H1 (cell line): ENCODE data around the gene KCNMA1. TPM values are rescaled to one million over a fixed set of nuclear protein-coding genes. Genes with fewer than 3 reads are reported as not detected.

Experiments
- CTCF ChIA-PET: fragments of 300-600 bp; sonication (Branson Sonifier 250); formaldehyde crosslinking; loops from one replicate; lab custom pipeline; 2021; ENCODE audit not compliant: partially characterized antibody; lab: Charles Lee
- POLR2A ChIA-PET: fragments of 300-600 bp; sonication (Branson Sonifier 250); formaldehyde crosslinking; loops from one replicate; lab custom pipeline; 2021; ENCODE audit warnings: inconsistent platforms; ENCODE audit not compliant: partially characterized antibody; lab: Charles Lee
- DNase-seq, 2 experiments: peaks; one replicate each; pipeline versions ENCODE4 v3.0.0 to v3.0.0-alpha.2; 2010 to 2022; ENCODE audit warnings: low spot score in 2 of 2, low read depth in 1 of 2, mixed read lengths in 1 of 2
- FAIRE-seq: peaks from 2 replicates; lab custom pipeline; 2011; peaks lifted over from hg19 to GRCh38; lab: Jason Lieb, UNC
- H2AFZ ChIP-seq: 2 replicates; pipeline ENCODE4 v1.8.1; 2012; ENCODE audit warnings: low read length, inconsistent platforms
- H2AK5ac ChIP-seq: 2 replicates; pipeline ENCODE4 v1.6.1; 2013; ENCODE audit warnings: low read depth, low read length
- H2BK120ac ChIP-seq: replicated peaks from 2 replicates; pipeline ENCODE3; 2013; ENCODE audit warnings: low read depth, low read length, inconsistent platforms
- H2BK12ac ChIP-seq: 2 replicates; pipeline ENCODE4 v1.6.1; 2013; ENCODE audit warnings: low read depth, low read length
- H2BK15ac ChIP-seq: 2 replicates; pipeline ENCODE4 v1.6.1; 2013; ENCODE audit warnings: low read length
- H2BK20ac ChIP-seq: 2 replicates; pipeline ENCODE4 v1.6.1; 2013; ENCODE audit warnings: low read length
- H2BK5ac ChIP-seq: 2 replicates; pipeline ENCODE4 v1.6.1; 2013; ENCODE audit warnings: low read depth, low read length
- H3K14ac ChIP-seq: 2 replicates; pipeline ENCODE4 v1.6.1; 2013; ENCODE audit warnings: inconsistent platforms; ENCODE audit not compliant: insufficient read length
- H3K18ac ChIP-seq: 2 replicates; pipeline ENCODE4 v1.6.1; 2013; ENCODE audit warnings: low read length; ENCODE audit errors: extremely low read depth
- H3K23ac ChIP-seq: 2 replicates; pipeline ENCODE4 v1.6.1; 2013; ENCODE audit warnings: inconsistent platforms; ENCODE audit not compliant: insufficient read length
- H3K23me2 ChIP-seq: 2 replicates; pipeline ENCODE4 v1.6.1; 2013; ENCODE audit warnings: low read depth, low read length
- H3K27ac ChIP-seq: 2 replicates; pipeline ENCODE4 v1.6.1; 2011; ENCODE audit warnings: low read depth, low read length, inconsistent platforms
- H3K27me3 ChIP-seq, 4 experiments: replicated peaks in 1 of 4; 1 replicate in 1 of 4; 2 replicates in 3 of 4; pipeline versions ENCODE4 v1.6.1 to v1.8.1; 2011 to 2013; ENCODE audit warnings: low read length in 3 of 4, mild to moderate bottlenecking in 3 of 4, inconsistent platforms in 2 of 4, mixed read lengths in 2 of 4, moderate library complexity in 1 of 4; ENCODE audit not compliant: control insufficient read depth in 3 of 4, insufficient read depth in 3 of 4; ENCODE audit errors: extremely low read depth in 1 of 4
- H3K36me3 ChIP-seq, 4 experiments: 2 replicates each; pipeline versions ENCODE4 v1.6.1 to v1.8.1; 2011 to 2013; ENCODE audit warnings: mild to moderate bottlenecking in 4 of 4, low read length in 3 of 4, moderate library complexity in 2 of 4, control low read depth in 1 of 4, inconsistent platforms in 1 of 4; ENCODE audit not compliant: insufficient read depth in 4 of 4, control insufficient read depth in 2 of 4
- H3K4ac ChIP-seq: replicated peaks from 2 replicates; pipeline ENCODE3; 2013; ENCODE audit warnings: low read length, low read depth, mixed read lengths, inconsistent platforms; ENCODE audit not compliant: insufficient read length
- H3K4me1 ChIP-seq, 4 experiments: replicated peaks in 1 of 4; 1 replicate in 1 of 4; 2 replicates in 3 of 4; pipeline versions ENCODE4 v1.6.1 to v1.8.1; 2011 to 2013; ENCODE audit warnings: low read length in 3 of 4, inconsistent platforms in 2 of 4, mixed read lengths in 1 of 4; ENCODE audit not compliant: insufficient read depth in 4 of 4, control insufficient read depth in 3 of 4
- H3K4me2 ChIP-seq, 2 experiments: 2 replicates each; pipeline versions ENCODE4 v1.6.1 to v1.8.1; 2011 to 2013; ENCODE audit warnings: low read depth in 2 of 2, low read length in 2 of 2, control low read depth in 1 of 2, inconsistent platforms in 1 of 2, mild to moderate bottlenecking in 1 of 2; ENCODE audit not compliant: insufficient read depth in 1 of 2
- H3K4me3 ChIP-seq, 4 experiments: fragments of 200-600, 300-600 bp in 1 of 4; sonication (generic), shearing (Covaris generic), sonication (Bioruptor Twin) in 1 of 4; 2 replicates each; pipeline versions ENCODE4 v1.5.1 to v1.8.1; 2011 to 2016; ENCODE audit warnings: low read length in 4 of 4, low read depth in 3 of 4, control low read depth in 2 of 4, inconsistent platforms in 2 of 4, mild to moderate bottlenecking in 2 of 4, mixed read lengths in 1 of 4, moderate library complexity in 1 of 4; ENCODE audit not compliant: insufficient read depth in 2 of 4; ENCODE audit errors: extremely low read depth in 1 of 4
- H3K56ac ChIP-seq: replicated peaks from 2 replicates; pipeline ENCODE3; 2013; ENCODE audit warnings: low read depth, mild to moderate bottlenecking, mixed read lengths, low read length, inconsistent platforms; ENCODE audit not compliant: insufficient read length
- H3K79me1 ChIP-seq: 2 replicates; pipeline ENCODE4 v1.6.1; 2013; ENCODE audit warnings: low read depth, low read length, control low read depth
- H3K79me2 ChIP-seq, 2 experiments: 2 replicates each; pipeline versions ENCODE4 v1.6.1 to v1.8.1; 2012 to 2013; ENCODE audit warnings: low read length in 2 of 2, mild to moderate bottlenecking in 2 of 2, inconsistent platforms in 1 of 2; ENCODE audit not compliant: insufficient read depth in 2 of 2, control insufficient read depth in 1 of 2
- H3K9ac ChIP-seq, 4 experiments: replicated peaks in 1 of 4; 1 replicate in 1 of 4; 2 replicates in 3 of 4; pipeline versions ENCODE4 v1.6.1 to v1.8.1; 2011 to 2013; ENCODE audit warnings: low read depth in 3 of 4, low read length in 3 of 4, control low read depth in 2 of 4, mild to moderate bottlenecking in 2 of 4, moderate library complexity in 2 of 4, inconsistent platforms in 1 of 4; ENCODE audit errors: extremely low read depth in 1 of 4
- H3K9me3 ChIP-seq, 2 experiments: 2 replicates each; pipeline versions ENCODE4 v1.6.1 to v1.8.1; 2012 to 2013; ENCODE audit warnings: mild to moderate bottlenecking in 2 of 2, moderate library complexity in 2 of 2, control low read depth in 1 of 2, inconsistent platforms in 1 of 2, low read depth in 1 of 2, low read length in 1 of 2, mixed read lengths in 1 of 2; ENCODE audit not compliant: insufficient read depth in 2 of 2
- H4K20me1 ChIP-seq, 2 experiments: replicated peaks in 1 of 2; 2 replicates each; pipeline versions ENCODE3 to v1.8.1; 2011 to 2013; ENCODE audit warnings: inconsistent platforms in 2 of 2, low read length in 2 of 2, mild to moderate bottlenecking in 1 of 2; ENCODE audit not compliant: insufficient read depth in 2 of 2, control insufficient read depth in 1 of 2
- H4K5ac ChIP-seq: 2 replicates; pipeline ENCODE4 v1.6.1; 2013; ENCODE audit warnings: low read length, low read depth, mixed read lengths, inconsistent platforms; ENCODE audit not compliant: insufficient read length
- H4K8ac ChIP-seq: 2 replicates; pipeline ENCODE4 v1.8.0; 2013; ENCODE audit warnings: mild to moderate bottlenecking, moderate library complexity, low read length, inconsistent platforms; ENCODE audit not compliant: insufficient read depth; ENCODE audit errors: extremely low read depth
- H4K91ac ChIP-seq: replicated peaks from 2 replicates; pipeline ENCODE3; 2013; ENCODE audit warnings: low read length, mixed read lengths, inconsistent platforms; ENCODE audit not compliant: insufficient read length
- CEBPB ChIP-seq: IDR thresholded peaks from 2 replicates; pipeline ENCODE4 v1.6.1; 2012; ENCODE audit warnings: low read depth, low read length
- CTCF ChIP-seq, 3 experiments: IDR thresholded peaks; 1 replicate in 2 of 3; 2 replicates in 1 of 3; pipeline versions ENCODE4 v1.5.1 to v1.6.1; 2011; ENCODE audit warnings: low read length in 3 of 3, mild to moderate bottlenecking in 3 of 3, inconsistent platforms in 2 of 3, low read depth in 1 of 3, moderate library complexity in 1 of 3; ENCODE audit not compliant: insufficient read depth in 1 of 3; ENCODE audit errors: control extremely low read depth in 1 of 3
- GTF2F1 ChIP-seq: IDR thresholded peaks from 2 replicates; pipeline ENCODE4 v1.6.1; 2012; ENCODE audit warnings: low read depth, low read length, improper control_type of control experiment, borderline replicate concordance
- MAFK ChIP-seq: IDR thresholded peaks from 2 replicates; pipeline ENCODE4 v1.6.1; 2012; ENCODE audit warnings: low read depth, mild to moderate bottlenecking, improper control_type of control experiment, low read length
- POLR2A ChIP-seq, 2 experiments: IDR thresholded peaks; 1 replicate in 1 of 2; 2 replicates in 1 of 2; pipeline ENCODE4 v1.6.1; 2011; ENCODE audit warnings: low read depth in 2 of 2, low read length in 2 of 2, mild to moderate bottlenecking in 2 of 2; ENCODE audit errors: control extremely low read depth in 1 of 2
- RBBP5 ChIP-seq: IDR thresholded peaks from 2 replicates; pipeline ENCODE4 v1.7.1; 2012; ENCODE audit warnings: low read depth, mild to moderate bottlenecking, inconsistent platforms, low read length, moderate library complexity, borderline replicate concordance
- SAP30 ChIP-seq: fragments of 300-600 bp; sonication (generic); IDR thresholded peaks from 2 replicates; pipeline ENCODE4 v1.7.1; 2012; ENCODE audit warnings: low read length, moderate library complexity, mild to moderate bottlenecking, inconsistent platforms; ENCODE audit not compliant: insufficient read depth, insufficient replicate concordance
- SIRT6 ChIP-seq: IDR thresholded peaks from one replicate; pipeline ENCODE4 v1.7.1; 2012; ENCODE audit warnings: low read length, inconsistent platforms
- SRF ChIP-seq: IDR thresholded peaks from 2 replicates; pipeline ENCODE4 v1.6.1; 2011; ENCODE audit warnings: mild to moderate bottlenecking, low read depth, low read length, moderate library complexity
- TEAD4 ChIP-seq: IDR thresholded peaks from 2 replicates; pipeline ENCODE4 v1.6.1; 2012; ENCODE audit warnings: low read depth, low read length, inconsistent platforms, mixed read lengths
- WGBS, 2 experiments: shearing (Covaris generic) in 1 of 2; methylation state at CpG; one replicate each; pipeline versions ENCODE4 v1.1.6 to v1.1.7; 2013 to 2015; ENCODE audit warnings: low lambda C conversion rate in 2 of 2, mixed read lengths in 2 of 2, inconsistent platforms in 1 of 2, low coverage in 1 of 2, missing lambda C conversion rate in 1 of 2; ENCODE audit not compliant: insufficient replicate concordance in 2 of 2, insufficient coverage in 1 of 2, insufficient read length in 1 of 2; ENCODE audit errors: extremely low coverage in 1 of 2, missing lambda C conversion rate in 1 of 2; 5-methylcytosine and 5-hydroxymethylcytosine counted together
- polyA plus RNA-seq, 7 experiments: library from polyadenylated mRNA; depleted of rRNA in 3 of 7; stranded (reverse) in 5 of 7; unstranded in 2 of 7; fragments of >200 nt in 5 of 7; fragments of 200-250 nt in 2 of 7; gene quantifications; 1 replicate in 5 of 7; 2 replicates in 1 of 7; 4 replicates in 1 of 7; pipeline versions ENCODE4 v1.2.1 to v1.2.3, GENCODE V29; 2011 to 2013; ENCODE audit warnings: missing spikeins in 2 of 7, mixed read lengths in 2 of 7
- total RNA-seq: library from RNA; stranded (reverse); fragmentation: NEBNext Ultra II Directional; extraction: Animal tissue kit (Norgen Biotek cat#: 25700); gene quantifications from 2 replicates; pipeline ENCODE4 v1.2.1, GENCODE V29; 2021

The KCNMA1 gene
- total and polyA plus RNA-seq, 2 of the 8 experiments (the other 6 are each of a cell fraction or from before 2014, with no cell fraction given): 10.2 to 11.1 TPM

DNA sequence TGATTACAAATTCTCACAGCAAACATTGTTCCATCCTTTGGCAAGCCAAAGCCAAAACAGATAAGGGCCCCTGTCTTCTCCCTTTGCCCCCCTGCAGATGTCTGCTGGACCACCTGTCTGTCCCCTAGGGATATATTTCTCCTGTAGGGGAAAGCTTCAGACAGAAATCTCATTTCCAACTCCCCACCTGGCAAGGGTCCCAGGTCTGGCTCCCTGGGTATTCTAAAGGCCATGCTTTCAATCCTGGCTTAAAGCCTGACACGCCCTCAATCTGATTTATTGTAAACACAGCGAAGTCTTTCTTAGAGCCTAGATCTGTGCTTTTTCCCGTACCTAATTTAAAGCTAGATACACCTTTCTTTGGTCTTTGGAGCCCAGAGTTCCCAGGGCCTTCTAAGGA, 66.1 kb downstream of the KCNMA1 start:
- Histone ChIP-seq H3K23me2 (no peaks in the 10 kb centered on the region), H4K5ac (no peak overlapping the region), H3K79me1 (no peaks in the 10 kb centered on the region), H2AK5ac (no peak overlapping the region), H4K91ac (no peak overlapping the region), H4K8ac (no peak overlapping the region), H2BK20ac (no peak overlapping the region), H3K14ac (no peak overlapping the region), H3K23ac (no peak overlapping the region), H3K27ac (no peak overlapping the region), H2BK15ac (no peak overlapping the region), H3K79me2 (no peaks in the 10 kb centered on the region), H3K4me1 (peaks cover 0 to 2% (median 0%) of the 10 kb centered on the region in 4 experiments; a peak in 2 of 7 replicates), H2BK120ac (no peak overlapping the region), H3K4me2 (no peak overlapping the region), H3K9me3 (no peaks in the 10 kb centered on the region), H2BK5ac (no peak overlapping the region), H3K18ac (no peak overlapping the region), H3K56ac (no peak overlapping the region), H3K36me3 (no peaks in the 10 kb centered on the region), H3K9ac (no peak overlapping the region), H4K20me1 (no peaks in the 10 kb centered on the region), H2AFZ (no peak overlapping the region), H3K4me3 (no peak overlapping the region), H2BK12ac (no peak overlapping the region), H3K27me3 (no peaks in the 10 kb centered on the region), H3K4ac (no peak overlapping the region)
- FAIRE-seq (no peak), DNase-seq (no peak)
- POLR2A ChIA-PET: no interaction called here
- TF ChIP-seq SIRT6 (no peak), SRF (no peak), GTF2F1 (no peak), CTCF (IDR thresholded peaks at IDR 0.05; ENCODE audit: control extremely low read depth in 1 of 3, insufficient read depth in 1 of 3, low read depth in 1 of 3, low read length in 3 of 3) (no peak), RBBP5 (no peak), CEBPB (no peak), TEAD4 (no peak), SAP30 (no peak), POLR2A (IDR thresholded peaks at IDR 0.05; ENCODE audit: control extremely low read depth in 1 of 2, low read depth in 2 of 2, low read length in 2 of 2) (no peak), MAFK (no peak)
- WGBS, 2 experiments: 92% methylated on average over 3 of the region's 3 CpGs; no CpG with 5 or more reads in 1 of the 2 experiments
- CTCF ChIA-PET: interaction anchor here (0.9 to 1.2 kb wide), 3 partner anchors 33 to 143 kb away, joined by 3 to 4 read pairs (median 3); no protein-coding TSS in a partner anchor
